SHP77 treated with DMSO at 0.1 percent for 48 hours (cell line): ENCODE measurements around the gene CEP126.

Experiments used
- DNase-seq: peaks from one replicate; lab custom pipeline; 2025; lab: John Stamatoyannopoulos, UW

Gene CEP126

GRCh38 chr11:101914738-101915426, at the start of gene CEP126:
Gene CEP126 (plus strand): TSS chr11:101915010. CDS start chr11:101915285, 275 bp downstream.
- peak; percentile 82 for DNase-seq

- no peak for DNase-seq
These were observed 48.0 kb upstream of the CEP126 start for GRCh38 chr11:101866619-101867491.

GRCh38 chr11:101867951-101868350, 46.9 kb upstream of the CEP126 start:
- DNase-seq: no peak

- DNase-seq: no peak
These were observed 44.3 kb upstream of the CEP126 start for GRCh38 chr11:101870510-101870909.

GRCh38 chr11:101872171-101872882, 42.5 kb upstream of the CEP126 start:
- no peak for DNase-seq

- DNase-seq: no peak
These were observed 34.6 kb upstream of the CEP126 start for GRCh38 chr11:101880222-101880621.

GRCh38 chr11:101881586-101881985, 33.2 kb upstream of the CEP126 start:
- no peak for DNase-seq

- no peak for DNase-seq
These were observed 29.2 kb upstream of the CEP126 start for GRCh38 chr11:101885631-101886030.

GRCh38 chr11:101889767-101890166, 25.0 kb upstream of the CEP126 start:
- no peak for DNase-seq

GRCh38 chr11:101894505-101894904, 20.3 kb upstream of the CEP126 start:
- DNase-seq: no peak

- no peak for DNase-seq
These were observed 7.0 kb upstream of the CEP126 start for GRCh38 chr11:101907815-101908214.

GRCh38 chr11:101909087-101909486, 5.7 kb upstream of the CEP126 start:
- DNase-seq: no peak

- no peak for DNase-seq
These were observed 2.0 kb upstream of the CEP126 start for GRCh38 chr11:101912823-101913284.

- no peak for DNase-seq
These were observed 1.2 kb upstream of the CEP126 start for GRCh38 chr11:101913656-101914055.

GRCh38 chr11:101914341-101914737, 471 bp upstream of the CEP126 start:
- no peak for DNase-seq

GRCh38 chr11:101915791-101916291, 1.0 kb downstream of the CEP126 start:
- DNase-seq: no peak

GRCh38 chr11:101916422-101916821, 1.6 kb downstream of the CEP126 start, which contains the start of gene ANGPTL5:
Gene ANGPTL5 (minus strand): TSS chr11:101916522. CDS start chr11:101907909, 8,613 bp downstream.
- DNase-seq: no peak

- DNase-seq: no peak
These were observed 2.4 kb downstream of the CEP126 start for GRCh38 chr11:101917226-101917625.

- no peak for DNase-seq
These were observed 6.2 kb downstream of the CEP126 start for GRCh38 chr11:101920992-101921391.

- no peak for DNase-seq
These were observed 8.7 kb downstream of the CEP126 start for GRCh38 chr11:101923554-101923953.

- DNase-seq: no peak
These were observed 14.6 kb downstream of the CEP126 start for GRCh38 chr11:101929294-101929915.

- DNase-seq: peak; percentile 6
These were observed 16.9 kb downstream of the CEP126 start for GRCh38 chr11:101931692-101932091.
